Stimulated activated CD8-positive, alpha-beta memory T cell treated with anti-CD3 and anti-CD28 coated beads, Interleukin-7, amount 100 ng/mL, for 4 hours (primary cell): Measurements from ENCODE around the gene TPD52L1.

Experiments
- DNase-seq, 2 donors: peaks; one replicate each; pipeline ENCODE4 v3.0.0-alpha.2; 2020; ENCODE audit warnings: low read depth in 2 of 2

Gene TPD52L1

GRCh38 chr6:125208625-125209249, 55.2 kb downstream of the TPD52L1 start:
- DNase-seq: no peak

- DNase-seq: no peak
These were observed 57.1 kb downstream of the TPD52L1 start for GRCh38 chr6:125210667-125211066.

GRCh38 chr6:125211352-125211751, 57.8 kb downstream of the TPD52L1 start:
- no peak for DNase-seq

- DNase-seq: no peak
These were observed 58.8 kb downstream of the TPD52L1 start for GRCh38 chr6:125212377-125212776.

GRCh38 chr6:125213939-125214338, 60.4 kb downstream of the TPD52L1 start:
- DNase-seq: no peak

- no peak for DNase-seq
These were observed 61.8 kb downstream of the TPD52L1 start for GRCh38 chr6:125215252-125215819.

GRCh38 chr6:125216015-125216414, 62.4 kb downstream of the TPD52L1 start:
- no peak for DNase-seq

- DNase-seq: no peak
These were observed 63.8 kb downstream of the TPD52L1 start for GRCh38 chr6:125217369-125217768.

GRCh38 chr6:125217992-125218391, 64.4 kb downstream of the TPD52L1 start:
- no peak for DNase-seq

- no peak for DNase-seq
These were observed 65.9 kb downstream of the TPD52L1 start for GRCh38 chr6:125219361-125219895.

- DNase-seq: no peak
These were observed 67.1 kb downstream of the TPD52L1 start for GRCh38 chr6:125220712-125221111.

- DNase-seq: no peak
These were observed 69.2 kb downstream of the TPD52L1 start for GRCh38 chr6:125222531-125223455.

GRCh38 chr6:125224231-125224861, 70.8 kb downstream of the TPD52L1 start:
- no peak for DNase-seq

GRCh38 chr6:125227244-125227643, 73.7 kb downstream of the TPD52L1 start:
- no peak for DNase-seq

- DNase-seq: no peak
These were observed 75.5 kb downstream of the TPD52L1 start for GRCh38 chr6:125228981-125229479.

GRCh38 chr6:125230674-125231073, 77.1 kb downstream of the TPD52L1 start:
- no peak for DNase-seq

GRCh38 chr6:125231133-125231532, 77.6 kb downstream of the TPD52L1 start:
- DNase-seq: no peak

- DNase-seq: no peak
These were observed 78.2 kb downstream of the TPD52L1 start for GRCh38 chr6:125231574-125232343.

- no peak for DNase-seq
These were observed 78.9 kb downstream of the TPD52L1 start for GRCh38 chr6:125232466-125232865.

GRCh38 chr6:125233202-125233601, 79.6 kb downstream of the TPD52L1 start:
- DNase-seq: no peak
